Keratinocyte (primary cell): ENCODE results near the gene MFAP3L. TPM values are rescaled to one million over a fixed set of nuclear protein-coding genes. Genes with fewer than 3 reads are reported as not detected.

Experiments used
- DNase-seq: peaks from one replicate; pipeline ENCODE4 v3.0.0-alpha.2; 2011; ENCODE audit warnings: low read depth, missing footprints, low spot score
- FAIRE-seq: peaks from 2 replicates; lab custom pipeline; 2011; peaks lifted over from hg19 to GRCh38; lab: Jason Lieb, UNC
- H2AFZ ChIP-seq: 2 replicates; pipeline ENCODE4 v1.6.0; 2012; ENCODE audit warnings: low read length, control low read depth, inconsistent platforms; ENCODE audit not compliant: control insufficient read depth
- H3K27ac ChIP-seq: 2 replicates; pipeline ENCODE4 v1.5.1; 2011; ENCODE audit warnings: low read length; ENCODE audit not compliant: control insufficient read depth, insufficient read depth
- H3K27me3 ChIP-seq: 3 replicates; pipeline ENCODE4 v1.6.0; 2011; ENCODE audit warnings: low read length; ENCODE audit not compliant: control insufficient read depth, insufficient read depth; ENCODE audit errors: extremely low read depth
- H3K36me3 ChIP-seq, 2 experiments: 2 replicates in 1 of 2; 3 replicates in 1 of 2; pipeline ENCODE4 v1.5.1; 2011; ENCODE audit warnings: low read length in 2 of 2, mild to moderate bottlenecking in 1 of 2; ENCODE audit not compliant: control insufficient read depth in 2 of 2, insufficient read depth in 2 of 2; ENCODE audit errors: extremely low read depth in 1 of 2
- H3K4me1 ChIP-seq: 3 replicates; pipeline ENCODE4 v1.5.1; 2011; ENCODE audit warnings: low read length; ENCODE audit not compliant: control insufficient read depth, insufficient read depth; ENCODE audit errors: extremely low read depth
- H3K4me2 ChIP-seq: 3 replicates; pipeline ENCODE4 v1.6.0; 2011; ENCODE audit warnings: low read depth, low read length; ENCODE audit not compliant: control insufficient read depth, insufficient read depth; ENCODE audit errors: extremely low read depth
- H3K4me3 ChIP-seq, 3 experiments: fragments of 200-600 bp in 1 of 3; sonication (generic) in 1 of 3; 2 replicates in 2 of 3; 3 replicates in 1 of 3; pipeline ENCODE4 v1.5.1; 2011 to 2016; ENCODE audit warnings: low read length in 3 of 3, mild to moderate bottlenecking in 3 of 3, control low read depth in 2 of 3, inconsistent platforms in 1 of 3, low read depth in 1 of 3, mixed read lengths in 1 of 3, mixed run types in 1 of 3, moderate library complexity in 1 of 3; ENCODE audit not compliant: control insufficient read depth in 2 of 3, insufficient read depth in 2 of 3; ENCODE audit errors: extremely low read depth in 1 of 3
- H3K79me2 ChIP-seq: 2 replicates; pipeline ENCODE4 v1.6.0; 2012; ENCODE audit warnings: low read length; ENCODE audit not compliant: control insufficient read depth, insufficient read depth
- H3K9ac ChIP-seq: 3 replicates; pipeline ENCODE4 v1.6.0; 2011; ENCODE audit warnings: low read length; ENCODE audit not compliant: control insufficient read depth, insufficient read depth; ENCODE audit errors: extremely low read depth
- H3K9me1 ChIP-seq: 3 replicates; pipeline ENCODE4 v1.6.0; 2011; ENCODE audit warnings: low read length; ENCODE audit not compliant: control insufficient read depth, insufficient read depth; ENCODE audit errors: extremely low read depth
- H3K9me3 ChIP-seq: 2 replicates; pipeline ENCODE4 v1.5.1; 2012; ENCODE audit warnings: low read depth, low read length; ENCODE audit not compliant: control insufficient read depth
- H4K20me1 ChIP-seq: 3 replicates; pipeline ENCODE4 v1.6.0; 2011; ENCODE audit warnings: low read length; ENCODE audit not compliant: control insufficient read depth, insufficient read depth; ENCODE audit errors: extremely low read depth
- CTCF ChIP-seq, 3 experiments: IDR thresholded peaks in 1 of 3; conservative IDR thresholded peaks in 1 of 3; optimal IDR thresholded peaks in 1 of 3; 2 replicates in 2 of 3; 3 replicates in 1 of 3; pipeline versions ENCODE3 to v1.5.1; 2011; ENCODE audit warnings: low read length in 3 of 3, mild to moderate bottlenecking in 3 of 3, moderate library complexity in 2 of 3, control low read depth in 1 of 3, inconsistent platforms in 1 of 3; ENCODE audit not compliant: insufficient read depth in 2 of 3; ENCODE audit errors: extremely low read depth in 1 of 3
- EZH2 ChIP-seq: IDR thresholded peaks from one replicate; pipeline ENCODE4 v1.6.1; 2012; ENCODE audit warnings: inconsistent platforms, mild to moderate bottlenecking, low read length, moderate library complexity
- dilution Hi-C: fragments of 300-500 bp; cut with MboI; formaldehyde crosslinking; loops from one replicate; pipeline ENCODE4 v1.7.0; 2020; ENCODE audit warnings: low sequenced_read_pairs; ENCODE audit not compliant: extremely low pct_ligation_motif_present
- polyA plus RNA-seq, 5 experiments: library from polyadenylated mRNA; depleted of rRNA in 3 of 5; stranded (reverse) in 3 of 5; stranded (forward) in 1 of 5; unstranded in 1 of 5; fragments of >200 nt; gene quantifications; 1 replicate in 1 of 5; 2 replicates in 3 of 5; 3 replicates in 1 of 5; pipeline versions ENCODE4 v1.2.1 to v1.2.3, GENCODE V29; 2011 to 2012; ENCODE audit warnings: missing spikeins in 2 of 5, low read depth in 1 of 5, low replicate concordance in 1 of 5

The MFAP3L gene
- polyA plus RNA-seq, 1 donor (not counting 4 experiments of a cell fraction or from before 2014, with no cell fraction given) = 7.6 TPM

- no peaks in the 10 kb centered on the region for H3K27me3 ChIP-seq
- no peak for FAIRE-seq
- H2AFZ ChIP-seq = no peak overlapping the region
- no peaks in the 10 kb centered on the region for H3K36me3 ChIP-seq
- no peaks in the 10 kb centered on the region for H3K4me1 ChIP-seq
- H3K9me3 ChIP-seq = no peaks in the 10 kb centered on the region
- H3K4me3 ChIP-seq = no peak overlapping the region
- TF ChIP-seq EZH2 = no peak
- no peak for TF ChIP-seq CTCF (optimal IDR thresholded peaks at IDR 0.05 in 1 of 3, IDR thresholded peaks at IDR 0.05 in 1 of 3, conservative IDR thresholded peaks at IDR 0.05 in 1 of 3; ENCODE audit: extremely low read depth in 1 of 3, insufficient read depth in 2 of 3, low read length in 3 of 3)
- no peak overlapping the region for H3K9ac ChIP-seq
- no peak for DNase-seq
- H3K4me2 ChIP-seq = no peak overlapping the region
- no peak overlapping the region for H3K27ac ChIP-seq
- dilution Hi-C loops = no loop called here
- H3K9me1 ChIP-seq = no peaks in the 10 kb centered on the region
- H4K20me1 ChIP-seq = no peaks in the 10 kb centered on the region
- no peaks in the 10 kb centered on the region for H3K79me2 ChIP-seq
These were observed 22.8 kb downstream of the MFAP3L start for GRCh38 chr4:170003071-170004070.

GRCh38 chr4:170001745-170002267 lies 24.4 kb downstream of the MFAP3L start:
- FAIRE-seq (peak; percentile 67), DNase-seq (no peak)
- no peak overlapping the region for H2AFZ ChIP-seq
- dilution Hi-C loops = no loop called here
- H3K9me1 ChIP-seq = no peaks in the 10 kb centered on the region
- no peaks in the 10 kb centered on the region for H3K9me3 ChIP-seq
- H3K9ac ChIP-seq = no peak overlapping the region
- no peaks in the 10 kb centered on the region for H4K20me1 ChIP-seq
- no peak for TF ChIP-seq EZH2
- no peak for TF ChIP-seq CTCF (optimal IDR thresholded peaks at IDR 0.05 in 1 of 3, IDR thresholded peaks at IDR 0.05 in 1 of 3, conservative IDR thresholded peaks at IDR 0.05 in 1 of 3; ENCODE audit: extremely low read depth in 1 of 3, insufficient read depth in 2 of 3, low read length in 3 of 3)
- H3K4me1 ChIP-seq = no peaks in the 10 kb centered on the region
- no peaks in the 10 kb centered on the region for H3K27me3 ChIP-seq
- no peak overlapping the region for H3K4me2 ChIP-seq
- no peaks in the 10 kb centered on the region for H3K36me3 ChIP-seq
- no peaks in the 10 kb centered on the region for H3K79me2 ChIP-seq
- no peak overlapping the region for H3K4me3 ChIP-seq
- no peak overlapping the region for H3K27ac ChIP-seq
